ENCODE results near the gene TELO2.

Gene TELO2

GRCh38 chr16:1497014-1497598 lies 3.9 kb downstream of the TELO2 start:
- H3K4me3 ChIP-seq (ENCODE audit: low read depth, low read length), result no peak overlapping the region
- TF ChIP-seq CTCF (IDR thresholded peaks at IDR 0.05; ENCODE audit: borderline replicate concordance, insufficient read depth, low read depth, low read length), result no peak

GRCh38 chr16:1498899-1499676 lies 5.9 kb downstream of the TELO2 start:
- H3K4me3 ChIP-seq (ENCODE audit: low read depth, low read length), result no peak overlapping the region
- no peak for TF ChIP-seq CTCF (IDR thresholded peaks at IDR 0.05; ENCODE audit: borderline replicate concordance, insufficient read depth, low read depth, low read length)

- no peak for TF ChIP-seq CTCF (IDR thresholded peaks at IDR 0.05; ENCODE audit: borderline replicate concordance, insufficient read depth, low read depth, low read length)
- H3K4me3 ChIP-seq (ENCODE audit: low read depth, low read length), result no peak overlapping the region
Observed at GRCh38 chr16:1499756-1500464, 6.8 kb downstream of the TELO2 start.

- H3K4me3 ChIP-seq (ENCODE audit: low read depth, low read length), result no peak overlapping the region
- TF ChIP-seq CTCF (IDR thresholded peaks at IDR 0.05; ENCODE audit: borderline replicate concordance, insufficient read depth, low read depth, low read length), result no peak
Observed at GRCh38 chr16:1500465-1501150, 7.4 kb downstream of the TELO2 start.

- TF ChIP-seq CTCF (IDR thresholded peaks at IDR 0.05; ENCODE audit: borderline replicate concordance, insufficient read depth, low read depth, low read length), result no peak
- no peak overlapping the region for H3K4me3 ChIP-seq (ENCODE audit: low read depth, low read length)
Observed at GRCh38 chr16:1501630-1502029, 8.5 kb downstream of the TELO2 start.

GRCh38 chr16:1502092-1503004 lies 9.2 kb downstream of the TELO2 start:
- no peak overlapping the region for H3K4me3 ChIP-seq (ENCODE audit: low read depth, low read length)
- TF ChIP-seq CTCF (IDR thresholded peaks at IDR 0.05; ENCODE audit: borderline replicate concordance, insufficient read depth, low read depth, low read length), result no peak

Measured in GM12875 (cell line).